HepG2 (cell line): ENCODE measurements around the gene SPTB. TPM values are rescaled to one million over a fixed set of nuclear protein-coding genes. Genes with fewer than 3 reads are reported as not detected.

Experiments used
- ATAC-seq: fragments of 200-7000 bp; cut with Tn5 transposase; 3 replicates; pipeline ENCODE4 v1.9.1; 2020; ENCODE audit warnings: mild to moderate bottlenecking, moderate library complexity
- BruUV-seq: library from RNA; stranded (reverse); fragments of 400-500 nt; replicated peaks from 2 replicates; lab custom pipeline; 2021; lab: Mats Ljungman, UMichigan
- CTCF ChIA-PET: fragments of 300-600 bp; formaldehyde crosslinking; extraction: SDS; loops from one replicate; lab custom pipeline; 2021; ENCODE audit warnings: low total read pairs, inconsistent platforms, low intra/inter-chr PET ratio; lab: Yijun Ruan, JAX
- POLR2A ChIA-PET: fragments of 350-600 bp; sonication (Branson Sonifier 250); formaldehyde crosslinking; loops from one replicate; lab custom pipeline; 2020; ENCODE audit warnings: antibody characterized with exemption, inconsistent platforms; lab: Yijun Ruan, JAX
- DNase-seq: peaks from one replicate; pipeline ENCODE4 v3.0.0-alpha.2; 2015; ENCODE audit warnings: low spot score
- FAIRE-seq: peaks from 3 replicates; lab custom pipeline; 2011; peaks lifted over from hg19 to GRCh38; lab: Jason Lieb, UNC
- H2AFZ ChIP-seq: one replicate; pipeline ENCODE4 v1.6.1; 2011; ENCODE audit warnings: low read length, inconsistent platforms
- H3K27ac ChIP-seq: fragments of 300-600 bp; 3 replicates; pipeline ENCODE4 v1.8.0; 2011; ENCODE audit warnings: mixed run types, mild to moderate bottlenecking, mixed read lengths, low read length, inconsistent platforms; ENCODE audit not compliant: insufficient read depth; ENCODE audit errors: extremely low read length
- H3K27me3 ChIP-seq, 2 experiments: fragments of 200-600 bp in 1 of 2; 2 replicates in 1 of 2; 3 replicates in 1 of 2; pipeline versions ENCODE4 v1.6.0 to v1.8.0; 2011; ENCODE audit warnings: low read length in 2 of 2, mild to moderate bottlenecking in 2 of 2, moderate library complexity in 2 of 2, inconsistent platforms in 1 of 2; ENCODE audit not compliant: insufficient read depth in 2 of 2, control insufficient read depth in 1 of 2
- H3K36me3 ChIP-seq, 2 experiments: fragments of 200-600 bp in 1 of 2; replicated peaks in 1 of 2; 2 replicates in 1 of 2; 3 replicates in 1 of 2; pipeline versions ENCODE4 v1.5.1 to v1.8.0; 2011; ENCODE audit warnings: low read length in 2 of 2, inconsistent platforms in 1 of 2; ENCODE audit not compliant: insufficient read depth in 2 of 2, control insufficient read depth in 1 of 2
- H3K4me1 ChIP-seq: 2 replicates; pipeline ENCODE4 v1.5.1; 2012; ENCODE audit warnings: low read length, inconsistent platforms; ENCODE audit not compliant: insufficient read depth
- H3K4me2 ChIP-seq: 2 replicates; pipeline ENCODE4 v1.6.0; 2011; ENCODE audit warnings: low read depth, low read length, inconsistent platforms
- H3K4me3 ChIP-seq, 3 experiments: fragments of 200-600 bp in 1 of 3; sonication (generic), shearing (Covaris generic) in 1 of 3; replicated peaks in 1 of 3; 2 replicates each; pipeline ENCODE4 v1.5.1; 2011 to 2016; ENCODE audit warnings: low read length in 3 of 3, inconsistent platforms in 2 of 3, low read depth in 2 of 3, mild to moderate bottlenecking in 2 of 3, control low read depth in 1 of 3, mixed read lengths in 1 of 3; ENCODE audit not compliant: insufficient read depth in 1 of 3
- H3K79me2 ChIP-seq: one replicate; pipeline ENCODE4 v1.6.1; 2011; ENCODE audit warnings: low read length, inconsistent platforms; ENCODE audit not compliant: insufficient read depth
- H3K9ac ChIP-seq: 2 replicates; pipeline ENCODE4 v1.6.0; 2011; ENCODE audit warnings: mild to moderate bottlenecking, low read depth, low read length, inconsistent platforms; ENCODE audit not compliant: insufficient read depth
- H3K9me3 ChIP-seq: 2 replicates; pipeline ENCODE4 v1.5.1; 2012; ENCODE audit warnings: mild to moderate bottlenecking, low read length
- H4K20me1 ChIP-seq: 2 replicates; pipeline ENCODE4 v1.6.0; 2011; ENCODE audit warnings: inconsistent platforms, mild to moderate bottlenecking, low read length, moderate library complexity; ENCODE audit not compliant: insufficient read depth
- ATF6 ChIP-seq: sonication (generic); formaldehyde crosslinking; conservative IDR thresholded peaks from 2 replicates; pipeline ENCODE4 v1.4.0; 2020; ENCODE audit warnings: missing genetic modification reagents
- FOXA3 ChIP-seq: IDR thresholded peaks from 2 replicates; pipeline ENCODE4 v1.6.1; 2016; ENCODE audit warnings: missing genetic modification reagents, missing compliant biosample characterization
- GPBP1L1 ChIP-seq: sonication (generic); formaldehyde crosslinking; IDR thresholded peaks from 2 replicates; pipeline ENCODE4 v1.5.0; 2020; ENCODE audit warnings: mild to moderate bottlenecking, missing genetic modification reagents
- MNT ChIP-seq: fragments of 450-650 bp; IDR thresholded peaks from 2 replicates; pipeline ENCODE4 v1.6.1; 2016
- SP5 ChIP-seq: IDR thresholded peaks from 2 replicates; pipeline ENCODE4 v1.6.1; 2016; ENCODE audit warnings: low read depth, borderline replicate concordance
- WGBS: methylation state at CpG from one replicate; pipeline ENCODE4 v1.1.6; 2017; ENCODE audit warnings: low lambda C conversion rate; 5-methylcytosine and 5-hydroxymethylcytosine counted together
- in situ Hi-C: cut with HindIII; loops from 2 replicates; pipeline ENCODE4 v1.10.0; 2017; ENCODE audit warnings: low pct_unique_long_range_greater_than_20kb; ENCODE audit not compliant: extremely low pct_ligation_motif_present
- intact Hi-C: fragments of 100-400 bp; cut with micrococcal nuclease; formaldehyde crosslinking; loops from one replicate; pipeline ENCODE4 v1.10.0; 2022; ENCODE audit not compliant: unreplicated experiment
- polyA plus RNA-seq, 8 experiments: library from polyadenylated mRNA; depleted of rRNA in 3 of 8; stranded (reverse) in 7 of 8; unstranded in 1 of 8; fragments of >200 nt; fragmentation: Illumina TruSeq in 4 of 8; extraction: Trizol in 4 of 8; gene quantifications; 2 replicates each; pipeline versions ENCODE4 v1.2.1 to v1.2.3, GENCODE V29; 2011 to 2016; ENCODE audit warnings: low read depth in 4 of 8, missing spikeins in 1 of 8, mixed read lengths in 1 of 8; ENCODE audit not compliant: insufficient read depth in 1 of 8
- total RNA-seq, 5 experiments: library from RNA; depleted of rRNA; stranded (reverse); fragments of >200 nt; fragmentation: Illumina TruSeq; extraction: Trizol; gene quantifications; 2 replicates each; pipeline ENCODE4 v1.2.3, GENCODE V29; 2016; ENCODE audit warnings: low read depth in 1 of 5

Gene SPTB
- total and polyA plus RNA-seq, 2 of the 13 experiments (the other 11 are each of a cell fraction or from before 2014, with no cell fraction given) = 0.01 to 0.02 TPM

GRCh38 chr14:64816221-64816783 lies 63.4 kb downstream of the SPTB start:
- Histone ChIP-seq H3K27ac (no peak overlapping the region), H3K36me3 (no peaks in the 10 kb centered on the region), H4K20me1 (no peaks in the 10 kb centered on the region), H3K27me3 (peaks cover 14 to 64% of the 10 kb centered on the region in 2 experiments), H3K4me2 (no peak overlapping the region), H3K9me3 (no peaks in the 10 kb centered on the region), H2AFZ (no peak overlapping the region), H3K79me2 (no peaks in the 10 kb centered on the region), H3K9ac (no peak overlapping the region), H3K4me1 (no peaks in the 10 kb centered on the region), H3K4me3 (no peak overlapping the region)
- ChIA-PET POLR2A (no interaction called here), CTCF (no interaction called here)
- no peak for TF ChIP-seq GPBP1L1 (CRISPR knock-in tag)
- TF ChIP-seq ATF6 (CRISPR knock-in tag) = no peak
- no peak for TF ChIP-seq FOXA3 (CRISPR knock-in tag)
- TF ChIP-seq SP5 (CRISPR knock-in tag) = no peak
- TF ChIP-seq MNT = peak; percentile 98
- intact Hi-C loops (no loop called here), in situ Hi-C loops (no loop called here)
- BruUV-seq = no TSS peak
- 30% methylated on average over 6 of the region's 6 CpGs for WGBS
- ATAC-seq (no peak), FAIRE-seq (no peak), DNase-seq (no peak)
